Measurements from ENCODE around the gene CSF3R.

The CSF3R gene

DNA sequence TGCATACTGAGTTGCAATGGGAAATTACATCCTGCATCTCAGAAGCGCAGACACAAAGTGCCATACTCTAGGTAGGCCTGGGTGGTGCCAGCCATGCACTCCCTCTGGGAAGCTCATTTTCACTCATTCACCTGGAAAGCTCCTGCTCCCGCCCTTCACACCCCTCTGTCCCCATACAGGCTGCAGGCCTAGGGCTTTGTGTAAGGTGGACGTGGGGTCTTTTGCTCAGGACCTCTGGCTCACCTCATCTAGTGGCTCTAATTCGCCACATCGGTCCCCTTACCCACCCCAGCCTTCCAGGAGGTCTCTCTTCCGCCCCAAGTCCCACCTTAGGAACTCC, 19.3 kb downstream of the CSF3R start:
- DNase-seq (ENCODE audit: low read depth in 4 of 4, low spot score in 1 of 4): no peak

DNA sequence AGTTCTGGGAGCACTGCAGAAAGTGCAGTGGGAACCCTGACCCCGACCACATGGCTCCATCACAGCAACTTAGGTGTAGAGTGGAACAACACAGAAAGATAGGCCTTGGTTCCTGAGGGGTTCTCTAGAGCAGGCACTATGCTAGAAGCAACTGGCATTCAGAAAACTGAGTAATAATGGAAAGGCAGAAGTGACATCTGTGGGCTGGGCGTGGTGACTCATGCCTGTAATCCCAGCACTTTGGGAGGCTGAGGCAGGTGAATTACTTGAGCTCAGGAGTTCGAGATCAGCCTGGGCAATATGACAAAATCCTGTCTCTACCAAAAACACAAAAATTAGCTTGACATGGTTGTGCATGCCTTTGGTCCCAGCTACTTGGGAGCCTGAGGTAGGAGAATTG, 23.8 kb downstream of the CSF3R start:
- peak in 3 of 4 experiments; percentile 12 to 60 (median 32) for DNase-seq (ENCODE audit: low read depth in 4 of 4, low spot score in 1 of 4)

DNA sequence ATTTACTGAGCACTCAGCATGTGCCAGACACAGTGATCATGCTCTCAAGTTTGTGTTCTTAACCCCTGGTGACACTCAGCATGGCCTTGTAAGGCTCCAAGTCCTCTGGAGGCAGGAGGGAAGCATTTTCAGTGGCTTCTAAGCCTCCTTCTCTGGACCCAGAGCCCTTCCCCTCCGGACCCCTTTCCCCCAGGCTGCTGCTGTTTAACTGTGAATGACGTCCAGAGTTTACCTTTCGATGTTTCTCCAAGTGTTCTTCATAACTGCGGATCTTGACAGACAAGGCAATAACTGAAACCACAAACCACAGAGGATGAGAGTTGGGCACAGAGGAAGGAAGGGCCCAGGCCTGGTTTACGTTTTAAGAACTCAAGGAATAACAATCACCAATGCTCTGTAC, 25.0 kb downstream of the CSF3R start:
- DNase-seq (ENCODE audit: low read depth in 4 of 4, low spot score in 1 of 4): no peak

DNA sequence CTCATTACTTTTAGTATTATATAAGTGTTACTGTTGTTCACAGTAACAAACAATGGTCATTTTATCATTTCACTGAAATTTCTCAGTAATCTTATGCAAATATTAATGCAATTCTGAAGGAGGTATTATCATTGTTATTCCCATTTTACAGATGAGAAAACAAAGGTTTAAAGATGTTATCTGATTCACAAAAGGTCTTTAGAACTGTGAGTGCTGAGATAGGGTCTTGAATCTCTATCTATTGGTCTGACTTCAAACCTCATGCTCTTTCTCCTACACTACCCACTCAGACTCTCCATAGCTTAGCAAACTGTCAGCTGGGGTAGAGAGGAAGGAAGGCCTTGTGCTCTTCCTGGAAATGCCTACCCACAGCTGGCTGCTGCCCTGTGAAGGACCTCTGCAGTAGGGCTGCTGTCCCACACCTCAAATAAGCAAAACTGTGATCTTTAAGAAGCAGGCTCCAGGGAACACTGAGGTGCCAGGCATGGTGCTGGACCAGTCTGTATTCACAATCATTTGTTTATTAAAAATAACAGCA, 26.3 kb downstream of the CSF3R start:
- no peak for DNase-seq (ENCODE audit: low read depth in 4 of 4, low spot score in 1 of 4)

DNA sequence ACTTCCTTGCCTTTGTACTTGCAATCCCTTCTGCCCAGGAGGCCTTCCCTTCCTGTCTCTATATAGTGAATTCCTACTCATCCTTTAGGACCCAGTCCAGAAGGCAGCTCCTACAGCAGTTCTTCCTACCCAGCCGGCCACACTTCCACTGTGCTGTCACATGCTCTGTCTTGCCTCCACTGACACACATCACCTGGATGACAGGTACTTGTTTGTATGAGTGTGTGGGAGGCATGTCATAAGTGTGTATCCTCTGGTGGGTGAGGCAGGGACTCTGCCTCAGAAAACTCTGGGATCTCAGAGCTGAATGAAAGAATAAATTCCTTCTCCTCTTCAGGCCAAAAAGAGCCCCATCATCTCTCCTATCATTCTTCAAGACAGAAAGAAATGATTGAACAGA, 27.3 kb downstream of the CSF3R start:
- no peak for DNase-seq (ENCODE audit: low read depth in 4 of 4, low spot score in 1 of 4)

DNA sequence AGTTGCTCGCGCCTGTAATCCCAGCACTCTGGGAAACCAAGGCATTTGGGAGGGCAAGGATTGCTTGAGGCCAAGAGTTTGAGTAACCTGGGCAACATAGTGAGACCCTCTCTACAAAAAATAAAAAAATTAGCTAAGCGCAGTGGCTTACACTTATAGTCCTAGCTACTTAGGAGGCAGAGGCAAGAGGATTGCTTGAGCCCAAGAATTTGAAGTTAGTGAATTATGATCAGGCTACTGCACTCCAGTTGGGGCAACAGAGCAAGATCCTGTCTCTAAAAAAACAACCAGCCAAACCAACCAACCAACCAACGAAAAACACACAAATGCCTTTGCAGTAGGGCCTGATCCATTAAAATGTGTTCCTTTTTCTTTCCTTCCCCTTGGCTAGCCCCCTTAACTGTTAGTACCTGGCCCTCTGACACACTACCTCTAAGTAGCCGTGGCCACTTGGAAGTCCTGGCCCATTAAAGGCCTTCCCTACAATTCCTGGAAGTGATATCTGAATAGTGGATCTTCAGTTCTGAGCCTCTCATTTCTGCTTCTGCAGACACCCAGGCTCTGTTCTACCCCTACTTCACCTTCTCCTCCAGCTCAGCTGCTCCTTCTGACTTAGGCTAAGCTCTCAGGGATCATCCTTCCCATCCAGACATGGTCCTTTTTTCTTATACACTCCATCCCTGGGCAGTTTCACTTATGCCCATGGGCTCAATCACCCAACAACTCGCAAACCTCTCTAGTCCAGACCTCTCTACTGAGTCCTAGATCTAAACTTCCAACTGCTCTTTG, 28.9 kb downstream of the CSF3R start:
- DNase-seq (ENCODE audit: low read depth in 4 of 4, low spot score in 1 of 4): no peak

DNA sequence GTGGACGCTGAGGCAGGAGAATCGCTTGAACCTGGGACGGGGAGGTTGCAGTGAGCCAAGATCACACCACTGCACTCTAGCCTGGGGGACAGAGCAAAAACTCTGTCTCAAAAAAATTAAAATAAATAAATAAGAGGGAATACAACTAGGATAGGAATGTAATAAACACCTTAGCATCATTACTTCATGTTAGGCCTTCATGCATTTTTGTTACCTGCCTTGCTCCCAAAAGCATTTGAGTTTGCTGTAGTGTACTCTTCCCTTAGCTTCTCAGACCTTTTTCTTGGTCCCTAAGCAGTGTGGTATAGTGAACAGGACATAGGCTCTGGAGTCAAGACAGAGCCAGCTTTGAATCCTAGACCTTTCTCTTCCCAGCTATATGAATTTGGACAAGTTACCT, 29.7 kb downstream of the CSF3R start:
- no peak for DNase-seq (ENCODE audit: low read depth in 4 of 4, low spot score in 1 of 4)

DNA sequence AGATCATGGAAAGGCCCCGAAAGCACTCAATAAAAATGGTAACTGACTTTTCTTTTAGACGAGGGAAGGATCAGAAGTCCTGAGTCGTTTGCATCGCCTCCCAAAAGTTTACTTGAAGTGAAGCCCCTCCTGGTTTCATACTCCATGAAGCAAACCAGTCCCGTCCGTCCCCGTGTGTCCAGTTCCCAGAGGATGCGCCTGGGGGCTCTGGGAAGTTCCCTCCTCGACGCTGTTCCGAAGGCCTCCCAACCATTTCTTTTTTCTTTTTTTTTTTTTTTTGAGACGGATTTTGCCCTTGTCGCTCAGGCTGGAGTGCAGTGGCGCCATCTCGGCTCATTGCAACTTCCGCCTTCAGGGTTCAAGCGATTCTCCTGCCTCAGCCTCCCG, 31.8 kb downstream of the CSF3R start:
- DNase-seq (ENCODE audit: low read depth in 4 of 4, low spot score in 1 of 4): no peak

DNA sequence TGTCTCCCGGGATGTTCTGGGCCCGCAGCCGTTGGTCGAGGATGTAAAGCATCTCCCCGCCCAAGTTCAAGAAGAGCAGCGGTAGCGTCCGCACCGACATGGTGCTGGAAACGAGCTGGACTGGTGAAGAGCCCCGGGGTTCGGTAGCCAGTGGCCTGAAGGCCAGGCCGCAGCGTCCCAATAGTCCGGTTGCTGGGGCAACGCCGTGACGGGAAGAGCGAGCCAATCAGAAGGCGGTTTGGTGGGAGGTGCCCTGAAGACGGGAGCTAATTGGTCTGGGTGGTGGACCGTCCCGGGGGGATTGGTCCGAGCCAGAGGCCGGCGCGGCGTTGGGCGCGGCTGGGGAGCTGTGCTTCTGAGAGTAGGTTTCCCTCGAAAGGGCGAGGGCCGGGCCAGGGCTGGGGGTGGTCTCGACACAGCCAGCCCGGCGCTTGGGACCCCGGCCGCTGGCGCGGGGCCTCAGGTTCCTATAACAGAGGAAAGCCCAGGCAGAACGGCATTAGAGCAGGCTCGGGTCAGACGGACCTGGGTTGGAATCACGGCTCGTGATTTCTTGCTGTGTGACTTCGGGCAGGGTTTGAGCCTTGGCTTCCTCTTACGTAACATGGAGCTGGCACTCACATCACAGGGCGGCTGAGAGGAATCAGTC, 32.3 kb downstream of the CSF3R start, which contains the start of gene OSCP1:
TSS of gene OSCP1 (minus strand) at position 182 of the 649 bp plus-strand sequence. CDS start at position 100, 82 bp downstream.
- peak; percentile 65 to 85 (median 73) for DNase-seq (ENCODE audit: low read depth in 4 of 4, low spot score in 1 of 4)

DNA sequence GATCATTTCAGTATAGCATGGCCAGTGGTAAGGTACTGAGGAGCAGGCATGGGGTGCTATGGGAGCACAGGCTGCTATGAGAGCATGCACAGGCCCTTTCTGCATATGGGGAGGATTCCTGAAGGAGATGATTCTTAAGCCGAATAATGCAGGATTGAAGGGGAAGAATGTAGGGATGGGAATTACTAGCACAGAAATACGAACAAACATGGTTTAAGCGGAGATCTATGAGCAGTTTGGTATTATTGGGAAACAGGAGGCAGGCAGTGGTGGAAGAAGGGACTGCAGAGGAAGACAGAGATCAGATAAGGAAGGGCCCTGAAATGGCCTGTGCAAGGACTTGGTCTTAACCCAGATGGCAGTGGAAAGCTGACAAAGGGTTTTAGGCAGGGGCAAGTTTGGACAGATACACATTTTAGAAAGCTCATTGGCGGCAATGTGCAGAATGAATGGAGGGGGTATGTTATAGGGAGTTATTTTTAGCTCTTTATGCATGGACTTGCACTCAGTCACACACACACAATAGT, 34.1 kb downstream of the CSF3R start:
- no peak for DNase-seq (ENCODE audit: low read depth in 4 of 4, low spot score in 1 of 4)

DNA sequence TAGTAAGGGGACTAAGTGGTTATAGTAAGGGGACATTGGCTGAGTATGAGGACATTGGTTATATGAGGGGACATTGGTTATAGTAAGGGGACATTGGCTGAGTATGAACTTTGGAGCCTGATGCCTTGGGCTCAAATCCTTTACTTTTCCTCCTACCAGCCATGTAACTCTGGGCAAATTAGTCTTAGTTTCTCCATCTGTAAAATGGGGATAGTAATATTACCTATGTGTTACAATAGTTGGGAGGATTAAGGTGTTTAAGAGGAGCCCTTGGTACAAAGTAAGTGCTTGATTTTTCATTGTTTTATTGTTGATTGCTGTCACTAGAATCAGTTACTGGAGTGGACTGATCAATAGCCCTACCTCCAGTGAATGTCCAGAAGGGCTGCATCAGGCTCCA, 35.3 kb downstream of the CSF3R start:
- DNase-seq (ENCODE audit: low read depth in 4 of 4, low spot score in 1 of 4): no peak

DNA sequence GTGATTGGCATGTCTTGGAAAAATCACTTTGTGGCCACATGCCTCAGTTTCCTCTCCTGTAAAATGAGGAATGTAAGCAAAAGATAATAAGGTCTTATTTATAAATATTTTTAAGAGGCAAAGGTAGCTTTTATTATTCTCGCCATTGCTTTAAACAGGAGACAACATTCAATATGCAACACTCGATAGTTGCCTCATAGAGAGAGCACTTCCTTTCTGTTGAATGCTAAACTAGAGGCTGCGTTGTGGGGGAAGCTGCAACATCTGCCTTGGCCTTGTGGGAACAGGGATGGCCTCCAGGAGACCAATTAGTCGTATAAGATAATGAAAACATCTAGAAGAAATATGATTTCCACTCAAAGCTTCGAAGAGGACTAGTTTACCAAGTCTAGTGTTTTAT, 36.0 kb downstream of the CSF3R start:
- DNase-seq (ENCODE audit: low read depth in 4 of 4, low spot score in 1 of 4): no peak

DNA sequence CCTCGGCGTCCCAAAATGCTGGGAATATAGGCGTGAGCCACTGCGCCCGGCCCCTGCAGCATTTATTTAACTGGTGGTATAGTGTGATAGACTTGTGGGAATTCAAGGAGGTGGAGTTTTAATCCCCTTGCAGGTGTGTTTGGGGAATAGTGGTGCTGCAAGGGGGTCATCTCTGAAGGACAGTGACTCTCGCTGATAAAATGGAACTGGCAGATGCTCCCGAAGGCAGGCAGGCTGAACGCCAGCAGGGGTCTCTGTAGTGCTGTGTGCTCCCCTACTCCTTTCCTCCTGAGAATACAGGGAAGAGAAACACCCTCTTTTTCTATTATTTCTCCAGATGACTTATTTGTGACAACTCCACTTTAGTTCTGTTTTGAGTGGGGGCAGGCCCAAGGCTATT, 36.4 kb downstream of the CSF3R start:
- no peak for DNase-seq (ENCODE audit: low read depth in 4 of 4, low spot score in 1 of 4)

DNA sequence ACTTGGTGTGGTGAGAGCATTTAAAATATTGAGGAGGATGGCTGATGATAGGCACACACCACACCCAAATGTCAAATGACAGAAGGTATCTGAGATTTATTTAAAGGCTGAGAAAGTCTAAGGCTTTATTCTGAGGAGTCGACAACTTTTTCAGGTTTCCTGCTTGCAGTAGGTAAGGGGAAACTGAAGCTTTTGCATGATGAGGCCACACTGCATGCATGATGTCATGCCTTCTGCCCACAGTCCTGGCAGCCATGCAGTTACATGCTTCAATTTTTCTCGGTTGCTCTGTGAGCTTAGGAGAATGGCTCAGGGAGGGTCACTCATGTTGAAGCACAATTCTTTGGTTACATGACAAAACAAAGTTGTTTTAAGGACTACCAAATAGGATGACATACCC, 39.4 kb downstream of the CSF3R start:
- DNase-seq (ENCODE audit: low read depth in 4 of 4, low spot score in 1 of 4): no peak

DNA sequence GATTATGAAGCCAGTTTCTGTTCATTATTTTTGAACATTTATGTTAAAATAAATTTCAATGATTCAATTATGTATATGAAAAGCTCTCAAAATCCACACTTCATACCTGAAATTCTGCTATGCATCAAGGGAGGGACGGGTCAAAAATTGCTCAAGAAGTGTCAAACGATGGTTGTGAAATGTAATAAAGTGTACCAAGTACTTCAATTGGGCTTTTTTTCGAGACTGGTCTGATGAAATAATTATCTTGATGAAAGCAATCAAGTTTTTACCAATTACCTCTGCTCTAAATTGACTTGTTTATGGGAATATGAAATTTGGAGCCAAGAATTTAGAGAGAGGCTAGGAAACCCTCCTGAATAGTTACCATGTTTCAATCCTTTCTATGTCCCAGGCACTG, 40.4 kb downstream of the CSF3R start:
- DNase-seq (ENCODE audit: low read depth in 4 of 4, low spot score in 1 of 4): no peak

DNA sequence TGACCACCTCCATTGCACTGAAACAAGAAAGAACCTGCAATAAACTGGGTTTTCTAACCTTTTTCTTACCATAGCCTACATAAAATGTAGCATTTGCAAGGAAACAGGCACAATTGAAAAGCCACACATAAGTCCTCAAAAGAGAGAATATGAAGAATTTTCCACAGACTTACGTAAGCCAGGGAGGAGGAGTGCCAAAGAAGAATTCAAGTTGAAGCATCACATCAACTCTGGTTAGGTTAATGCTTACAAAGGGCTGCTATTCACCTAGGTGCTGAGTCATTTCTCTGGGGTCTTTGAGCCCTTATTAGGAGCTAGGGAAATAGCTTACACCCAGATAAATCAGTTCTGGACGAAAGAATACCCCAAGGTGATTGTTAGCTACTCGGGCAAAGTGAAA, 42.1 kb downstream of the CSF3R start:
- DNase-seq (ENCODE audit: low read depth in 4 of 4, low spot score in 1 of 4): no peak

DNA sequence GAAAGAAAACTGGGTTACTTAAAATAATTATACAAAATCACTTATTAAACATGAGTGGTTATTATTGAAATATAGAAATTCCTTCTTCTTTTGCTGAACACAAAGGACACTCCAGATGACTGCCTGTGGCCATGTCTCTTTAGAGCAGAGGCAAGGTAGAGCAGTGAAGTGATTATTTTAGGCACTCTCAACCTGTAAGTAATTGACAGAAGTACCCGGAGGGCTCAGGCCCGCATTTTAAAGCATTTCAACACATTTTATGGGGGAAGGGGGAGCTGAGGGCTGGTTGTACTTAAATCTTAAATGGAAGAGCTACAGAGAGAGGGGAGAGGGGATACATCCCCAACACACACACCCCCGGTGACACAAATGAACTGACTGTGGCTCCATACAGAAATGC, 42.7 kb downstream of the CSF3R start:
- no peak for DNase-seq (ENCODE audit: low read depth in 4 of 4, low spot score in 1 of 4)

DNA sequence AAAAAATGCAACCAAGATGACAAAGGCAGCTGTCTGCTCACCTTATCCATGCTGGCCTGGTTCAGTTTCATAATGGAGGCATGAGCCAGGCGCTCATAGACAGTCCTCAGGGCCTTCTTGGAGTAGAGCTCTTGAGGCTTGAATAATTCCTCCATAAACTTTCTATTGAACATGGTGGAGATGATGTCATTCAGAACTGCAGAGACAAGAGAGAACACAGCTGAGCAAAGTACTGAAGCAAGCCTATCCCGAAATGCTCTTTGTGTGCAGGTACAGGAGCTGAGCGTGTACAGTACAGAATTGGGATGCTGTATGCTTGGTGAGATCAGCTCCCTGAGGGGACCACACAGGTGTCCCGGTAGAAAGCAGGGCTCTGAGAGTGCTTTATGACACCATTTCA, 44.0 kb downstream of the CSF3R start:
- DNase-seq (ENCODE audit: low read depth in 4 of 4, low spot score in 1 of 4): no peak

DNA sequence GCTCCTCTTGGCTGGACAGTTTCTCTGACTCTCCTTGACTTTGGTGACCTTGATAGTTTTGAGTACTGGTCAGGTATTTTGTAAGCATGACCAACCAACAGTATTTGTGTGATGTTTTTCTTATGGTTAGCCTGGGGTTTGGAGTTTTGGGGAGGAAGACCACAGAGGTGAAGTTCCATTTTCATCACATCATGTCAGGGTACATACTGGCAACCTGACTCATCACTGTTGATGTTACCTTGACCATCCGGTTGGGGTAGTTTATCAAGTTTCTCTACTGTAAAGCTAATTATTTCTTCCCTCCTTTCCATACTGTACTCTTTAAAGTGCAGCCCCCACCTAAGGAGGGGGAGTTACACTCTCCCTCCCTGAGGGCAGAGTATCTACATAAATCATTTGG, 45.9 kb downstream of the CSF3R start:
- DNase-seq (ENCODE audit: low read depth in 4 of 4, low spot score in 1 of 4): no peak

DNA sequence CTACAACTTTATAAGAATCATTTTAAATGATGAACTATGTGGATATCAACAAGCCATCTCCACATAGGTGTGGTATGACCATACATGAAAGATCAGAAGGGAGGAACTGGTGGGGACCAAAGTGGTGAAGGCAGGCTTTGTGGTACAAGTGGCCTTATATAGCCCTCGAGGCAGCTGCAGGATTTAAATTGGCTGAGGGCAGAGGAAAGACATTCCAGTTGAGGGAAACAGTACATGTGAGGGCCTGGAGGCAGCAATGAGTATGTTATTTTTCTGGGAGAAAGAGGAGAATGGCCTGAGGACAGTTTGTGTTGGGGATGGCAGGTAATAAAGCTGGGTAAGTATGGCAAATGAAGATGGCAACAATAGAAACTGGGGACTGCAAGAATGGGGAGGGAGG, 49.6 kb downstream of the CSF3R start:
- no peak for DNase-seq (ENCODE audit: low read depth in 4 of 4, low spot score in 1 of 4)

DNA sequence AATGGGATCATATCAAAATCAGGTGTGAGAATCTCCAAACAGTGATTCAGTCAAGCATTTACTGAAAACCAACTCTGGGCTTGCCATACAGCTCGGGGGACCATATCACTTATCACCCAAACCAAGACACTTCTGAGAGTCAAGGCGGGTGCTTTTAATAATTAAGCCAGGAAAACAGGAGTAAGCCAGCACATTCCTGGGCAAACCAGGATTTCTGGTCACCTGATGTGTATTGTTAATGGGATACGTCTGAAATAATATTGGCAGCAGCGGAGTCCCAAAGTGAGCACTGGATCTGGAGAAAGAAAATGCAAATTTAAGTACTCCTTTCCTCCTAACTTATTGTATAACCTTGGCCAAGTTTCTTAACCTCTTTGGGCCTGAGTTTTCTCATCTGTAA, 50.1 kb downstream of the CSF3R start:
- no peak for DNase-seq (ENCODE audit: low read depth in 4 of 4, low spot score in 1 of 4)

DNA sequence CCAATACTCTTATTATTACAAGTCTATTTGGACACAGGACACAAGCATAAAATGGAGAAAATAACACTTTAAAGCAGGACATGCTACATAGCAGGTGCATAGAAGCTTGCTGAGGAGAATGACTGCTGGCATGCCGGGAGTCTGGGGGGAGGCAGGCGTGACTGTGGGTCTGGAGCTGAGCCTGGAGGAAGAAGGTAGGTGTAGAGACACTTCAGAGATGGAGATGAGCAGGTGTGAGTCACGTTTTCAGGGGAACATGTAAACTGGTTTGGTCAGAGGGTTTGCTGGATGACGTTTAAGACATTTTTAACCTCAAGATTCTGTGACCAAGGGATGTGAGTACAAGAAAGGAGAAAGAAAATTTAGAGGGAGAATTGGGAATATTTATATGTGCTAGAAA, 56.9 kb downstream of the CSF3R start:
- DNase-seq (ENCODE audit: low read depth in 4 of 4, low spot score in 1 of 4): no peak

Measured in stimulated activated CD4-positive, alpha-beta T cell treated with anti-CD3 and anti-CD28 coated beads, Interleukin-1b, Interleukin-23, amount 100 ng/mL, for 24 hours (primary cell).